ENCODE data around the gene SPATA9. TPM values are rescaled to one million over a fixed set of nuclear protein-coding genes. Genes with fewer than 3 reads are reported as not detected.
"Not testable (repeated sequence)": the region's sequence is repeated elsewhere in the genome, so short reads cannot be mapped to it uniquely, and the experiment has no call there.

SPATA9 gene
- total RNA-seq, 1 donor from 2014 or later: not detected

DNA sequence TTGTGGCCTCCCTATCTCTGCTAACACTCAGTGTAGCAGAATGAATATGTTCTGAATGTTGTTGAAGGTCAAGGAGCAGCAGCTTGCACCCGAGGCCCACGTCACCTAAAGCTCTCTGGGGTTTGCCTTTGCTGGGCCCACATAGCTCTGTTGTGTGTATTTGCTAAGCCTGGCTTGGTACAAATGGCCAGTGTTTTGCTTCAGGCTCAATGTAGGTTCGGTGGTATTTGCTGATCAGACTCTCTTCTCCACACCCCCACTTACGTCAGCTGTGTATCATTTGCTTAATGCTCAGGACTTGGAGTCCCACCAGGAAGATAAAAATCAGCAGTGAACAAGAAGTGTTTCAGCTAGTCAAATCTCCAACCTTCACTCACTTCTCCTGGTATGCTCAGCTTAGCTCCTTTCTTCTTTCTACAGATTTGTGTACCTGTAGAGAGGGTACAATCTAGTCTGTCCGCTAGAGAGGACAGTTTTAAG is 41.0 kb downstream of the SPATA9 start:
- H3K4me3 ChIP-seq (ENCODE audit: low read depth, low read length): no peak overlapping the region
- TF ChIP-seq CTCF (conservative IDR thresholded peaks at IDR 0.05; ENCODE audit: low read depth, low read length): no peak
- no peak for DNase-seq (ENCODE audit: low read depth)

DNA sequence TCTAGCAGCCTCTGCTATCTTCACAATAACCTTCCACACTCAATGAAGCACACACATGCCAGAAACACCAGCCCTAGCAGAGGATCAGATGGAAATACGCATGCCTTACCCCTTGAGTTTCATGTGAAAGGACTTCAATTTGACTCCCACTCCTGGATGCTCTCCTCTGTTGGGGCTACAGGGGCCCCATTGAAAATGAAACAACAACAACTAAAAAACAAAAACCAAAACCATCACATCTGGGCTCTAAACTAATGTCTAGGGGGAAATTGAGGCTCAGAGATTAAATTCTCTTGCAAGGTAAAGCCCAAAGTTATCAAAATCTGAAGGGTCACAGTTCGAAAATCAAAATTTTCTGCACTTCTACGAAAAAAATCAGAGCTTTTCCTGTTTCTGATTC is 44.2 kb downstream of the SPATA9 start:
- no peak for TF ChIP-seq CTCF (conservative IDR thresholded peaks at IDR 0.05; ENCODE audit: low read depth, low read length)
- H3K4me3 ChIP-seq (ENCODE audit: low read depth, low read length): no peak overlapping the region
- no peak for DNase-seq (ENCODE audit: low read depth)

DNA sequence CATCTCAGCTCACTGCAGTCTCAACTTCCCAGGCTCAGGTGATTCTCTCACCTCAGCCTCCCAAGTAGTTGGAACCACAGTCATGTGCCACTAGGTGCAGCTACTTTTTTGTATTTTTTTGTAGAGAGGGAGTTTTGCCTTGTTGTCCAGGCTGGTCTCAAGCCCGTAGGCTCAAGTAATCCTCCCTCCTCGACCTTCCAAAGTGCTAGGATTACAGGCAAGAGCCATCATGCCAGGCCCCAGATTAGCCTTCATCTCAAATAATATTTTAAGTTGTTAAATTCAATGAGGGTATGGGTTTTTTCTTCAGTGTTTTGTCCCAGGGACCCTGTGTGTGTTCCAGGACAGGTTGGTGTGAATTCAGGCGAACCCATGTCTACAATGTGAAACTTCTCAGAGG is 48.7 kb downstream of the SPATA9 start:
- DNase-seq (ENCODE audit: low read depth): no peak
- TF ChIP-seq CTCF (conservative IDR thresholded peaks at IDR 0.05; ENCODE audit: low read depth, low read length): no peak
- no peak overlapping the region for H3K4me3 ChIP-seq (ENCODE audit: low read depth, low read length)

DNA sequence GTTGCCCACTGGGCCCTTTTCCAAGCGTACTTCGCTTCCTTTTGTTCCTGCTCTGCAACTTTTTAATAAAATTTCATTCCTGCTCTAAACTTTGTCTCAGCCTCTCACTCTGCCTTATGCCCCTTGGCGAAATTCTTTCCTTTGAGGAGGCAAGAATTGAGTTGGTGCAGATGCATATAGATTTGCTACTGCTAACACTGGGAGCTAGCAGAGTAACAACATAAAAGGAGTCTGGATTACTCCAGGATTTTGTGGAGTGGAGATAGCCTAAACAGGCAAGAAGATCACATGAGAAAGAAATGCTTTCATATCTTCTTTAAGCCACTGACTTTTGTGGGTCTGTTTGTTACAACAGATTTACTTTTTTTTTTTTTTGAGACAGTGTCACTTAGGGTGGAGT is 49.1 kb downstream of the SPATA9 start:
- no peak for DNase-seq (ENCODE audit: low read depth)
- no peak for TF ChIP-seq CTCF (conservative IDR thresholded peaks at IDR 0.05; ENCODE audit: low read depth, low read length)
- no peak overlapping the region for H3K4me3 ChIP-seq (ENCODE audit: low read depth, low read length)

DNA sequence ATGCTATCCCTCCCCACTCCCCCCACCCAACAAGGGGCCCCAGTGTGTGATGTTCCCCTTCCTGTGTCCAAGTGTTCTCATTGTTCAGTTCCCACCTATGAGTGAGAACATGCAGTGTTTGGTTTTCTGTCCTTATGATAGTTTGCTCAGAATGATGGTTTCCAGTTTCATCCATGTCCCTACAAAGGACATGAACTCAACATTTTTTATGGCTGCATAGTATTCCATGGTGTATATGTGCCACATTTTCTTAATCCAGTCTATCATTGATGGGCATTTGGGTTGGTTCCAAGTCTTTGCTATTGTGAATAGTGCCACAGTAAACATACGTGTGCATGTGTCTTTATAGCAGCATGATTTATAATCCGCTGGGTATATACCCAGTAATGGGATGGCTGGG is 49.8 kb downstream of the SPATA9 start:
- DNase-seq (ENCODE audit: low read depth); H3K4me3 ChIP-seq (ENCODE audit: low read depth, low read length): not testable (repeated sequence)

DNA sequence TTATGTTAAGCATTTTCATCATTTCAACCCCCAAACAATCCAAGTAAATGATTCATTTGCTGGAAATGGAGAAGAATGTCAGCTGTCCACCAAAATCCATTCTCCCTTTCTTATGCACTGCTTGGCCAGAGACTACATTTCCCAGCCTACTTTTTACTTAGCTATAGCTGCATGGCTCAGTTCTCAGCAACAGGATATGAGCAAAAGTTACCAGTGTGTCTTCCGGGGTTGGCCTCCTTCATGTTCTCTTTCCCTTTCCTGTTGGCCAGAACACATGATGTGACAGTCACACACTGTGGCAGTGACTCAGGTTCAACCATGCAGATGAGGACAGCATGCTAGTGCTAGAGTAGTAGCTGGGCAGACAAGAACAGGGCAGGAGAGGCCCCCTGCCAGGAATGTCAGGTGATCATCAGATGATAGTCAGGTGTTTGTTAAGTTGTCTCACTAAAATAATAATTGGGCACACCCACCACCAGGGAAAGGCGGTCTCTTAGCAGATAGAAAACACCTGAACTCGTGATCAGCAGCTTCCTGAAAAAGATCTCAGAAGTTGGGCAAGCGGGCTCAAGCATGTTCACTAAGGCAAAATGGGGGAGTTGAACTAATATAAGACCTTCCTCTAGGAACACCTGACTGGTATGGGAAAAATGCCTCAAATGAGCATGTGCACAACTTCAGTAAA is 50.7 kb downstream of the SPATA9 start:
- DNase-seq (ENCODE audit: low read depth): peak; percentile 47
- H3K4me3 ChIP-seq (ENCODE audit: low read depth, low read length): no peak overlapping the region
- TF ChIP-seq CTCF (conservative IDR thresholded peaks at IDR 0.05; ENCODE audit: low read depth, low read length): no peak

DNA sequence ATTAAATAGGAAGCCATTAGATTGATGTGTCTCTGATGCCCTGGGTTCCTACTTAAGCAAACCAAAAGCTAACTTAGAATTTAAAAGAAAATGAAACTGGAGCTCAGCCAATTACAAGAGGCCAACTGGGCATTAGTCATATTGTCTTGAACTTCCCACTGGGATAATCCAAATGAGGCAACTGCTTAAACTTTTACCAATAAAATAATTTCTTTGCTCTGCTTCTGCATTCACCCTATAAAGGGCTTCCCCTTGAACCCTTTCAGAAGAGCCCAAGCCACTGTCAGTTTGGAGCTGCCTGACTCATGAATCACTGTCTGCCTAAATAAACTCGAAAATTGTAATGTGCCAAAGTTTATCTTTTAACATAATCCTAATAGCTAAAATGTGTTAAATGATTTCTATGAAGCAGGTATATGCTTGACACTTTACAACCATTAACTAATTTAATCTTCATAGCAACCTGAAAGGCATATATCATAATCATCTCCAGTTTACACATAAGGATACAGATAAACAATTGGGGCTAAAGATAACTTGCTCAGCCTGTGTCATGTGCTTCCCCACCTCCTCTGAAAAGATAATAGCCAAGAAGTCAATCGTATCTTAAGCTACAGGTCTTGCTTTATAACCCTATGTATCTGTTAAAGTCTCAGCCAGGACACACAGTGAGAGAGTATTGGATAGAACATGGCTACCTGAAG is 51.4 kb downstream of the SPATA9 start:
- peak; percentile 63 for DNase-seq (ENCODE audit: low read depth)
- no peak for TF ChIP-seq CTCF (conservative IDR thresholded peaks at IDR 0.05; ENCODE audit: low read depth, low read length)
- no peak overlapping the region for H3K4me3 ChIP-seq (ENCODE audit: low read depth, low read length)
